Activated CD4-positive, alpha-beta T cell treated with anti-CD3 and anti-CD28 coated beads, Interleukin-10, Interleukin-2, amounts not matched to agents 100 ng/mL and 50 ng/mL, durations not matched to agents 16 hours and 8 hours (primary cell): ENCODE measurements around the gene BCAS1.

Source experiments
- DNase-seq: peaks from one replicate; pipeline ENCODE4 v3.0.0-alpha.2; 2020

The BCAS1 gene

GRCh38 chr20:54076259-54076658 lies 5.9 kb upstream of the BCAS1 start:
- no peak for DNase-seq

GRCh38 chr20:54075322-54075721 lies 4.9 kb upstream of the BCAS1 start:
- DNase-seq: no peak

GRCh38 chr20:54074511-54074910 lies 4.1 kb upstream of the BCAS1 start:
- DNase-seq: no peak

DNA sequence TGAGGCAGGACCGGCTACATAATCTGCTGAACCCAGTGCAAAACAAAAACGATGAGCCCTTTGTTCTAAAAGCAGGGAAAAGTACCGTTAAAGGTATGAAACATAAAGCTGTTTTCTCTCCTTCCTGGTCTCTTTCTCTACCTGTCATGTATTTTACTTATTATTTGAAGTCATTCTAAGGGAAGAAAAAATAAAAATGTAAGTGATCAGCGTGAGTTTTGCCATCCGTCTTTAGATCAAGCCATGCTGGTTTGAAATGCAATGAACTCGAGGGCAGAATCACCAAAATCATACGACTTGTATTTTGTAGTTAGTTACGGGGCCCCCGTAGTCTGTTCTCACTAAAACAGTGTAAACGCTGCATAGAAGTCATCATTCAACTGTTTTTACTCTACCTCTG lies 2.9 kb upstream of the BCAS1 start:
- DNase-seq: no peak

- no peak for DNase-seq
These were observed 858 bp downstream of the BCAS1 start for GRCh38 chr20:54069501-54069971.

- DNase-seq: no peak
These were observed 1.4 kb downstream of the BCAS1 start for GRCh38 chr20:54068966-54069365.

DNA sequence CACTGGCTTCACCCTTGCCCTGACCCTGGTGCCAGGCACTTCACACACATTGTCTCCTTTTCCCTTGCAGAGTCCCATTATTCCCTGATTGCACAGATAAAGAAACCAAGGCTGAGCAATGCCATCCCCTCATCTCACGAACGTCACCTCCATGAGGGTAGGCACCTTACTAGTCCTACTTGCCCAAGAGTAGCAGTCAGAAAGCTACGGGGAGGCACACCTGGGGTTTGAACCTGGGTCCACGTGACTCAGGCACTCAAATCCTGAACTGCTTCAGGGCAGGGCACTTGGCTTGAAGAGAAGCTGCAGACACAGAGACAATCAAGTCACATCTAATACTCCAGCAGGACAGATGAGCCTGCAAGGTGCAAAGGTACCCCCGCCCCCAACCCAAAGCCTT lies 1.9 kb downstream of the BCAS1 start:
- DNase-seq: no peak

GRCh38 chr20:54067606-54068174 lies 2.7 kb downstream of the BCAS1 start:
- DNase-seq: peak; percentile 39

- DNase-seq: no peak
These were observed 4.8 kb downstream of the BCAS1 start for GRCh38 chr20:54065601-54066038.

DNA sequence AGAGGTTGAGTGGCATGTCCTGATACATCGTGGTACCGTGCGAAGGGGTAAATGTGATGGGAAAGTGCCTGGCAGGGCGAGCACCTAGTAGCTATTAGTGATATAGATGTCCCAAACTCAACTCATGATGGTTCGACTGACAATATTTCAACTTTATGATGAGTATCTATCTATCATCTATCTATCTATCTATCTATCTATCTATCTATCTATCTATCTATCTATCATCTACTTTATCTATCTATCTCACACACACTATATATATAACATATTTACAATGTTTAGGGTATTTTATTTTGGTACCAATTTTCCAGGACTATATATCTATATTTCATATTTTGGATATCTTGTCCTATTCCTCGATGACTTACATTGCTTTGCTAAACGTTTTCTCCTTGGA lies 5.5 kb downstream of the BCAS1 start:
- DNase-seq: no peak

DNA sequence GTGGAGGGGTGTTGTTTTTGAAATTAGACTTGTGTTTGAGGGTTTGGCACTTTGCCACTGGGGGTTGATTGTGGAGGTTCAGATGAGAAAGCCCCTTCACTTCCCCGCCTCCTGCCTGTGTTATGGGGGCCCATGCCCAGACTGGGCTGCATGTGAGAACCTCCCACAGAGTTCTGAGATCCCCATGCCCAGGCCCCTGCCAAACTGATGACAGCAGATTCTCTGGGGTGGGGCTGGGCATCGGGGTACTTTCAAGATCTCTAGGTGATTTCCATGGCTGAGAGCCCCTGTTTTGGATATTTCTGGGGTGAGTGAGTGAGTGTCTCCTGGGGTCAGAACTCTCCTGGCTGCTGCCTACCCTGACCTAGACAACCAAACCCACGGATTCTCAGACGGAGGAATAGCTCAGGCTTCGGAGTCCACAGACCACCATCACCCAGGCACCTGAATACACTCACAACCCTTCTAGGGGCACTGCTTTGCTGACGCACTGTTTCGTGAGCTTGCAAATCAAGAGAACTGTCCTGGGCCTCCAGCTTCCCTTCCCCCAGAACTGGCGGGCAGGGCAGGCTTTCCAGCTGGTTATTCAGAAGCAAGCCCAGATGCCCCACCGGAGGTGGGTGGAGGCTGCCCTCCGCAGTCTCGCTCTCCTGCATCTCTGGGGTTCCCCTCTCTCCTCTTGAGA lies 6.3 kb downstream of the BCAS1 start:
- DNase-seq: no peak

GRCh38 chr20:54063580-54063979 lies 6.8 kb downstream of the BCAS1 start:
- no peak for DNase-seq

GRCh38 chr20:54062812-54063280 lies 7.5 kb downstream of the BCAS1 start:
- DNase-seq: peak; percentile 57

DNA sequence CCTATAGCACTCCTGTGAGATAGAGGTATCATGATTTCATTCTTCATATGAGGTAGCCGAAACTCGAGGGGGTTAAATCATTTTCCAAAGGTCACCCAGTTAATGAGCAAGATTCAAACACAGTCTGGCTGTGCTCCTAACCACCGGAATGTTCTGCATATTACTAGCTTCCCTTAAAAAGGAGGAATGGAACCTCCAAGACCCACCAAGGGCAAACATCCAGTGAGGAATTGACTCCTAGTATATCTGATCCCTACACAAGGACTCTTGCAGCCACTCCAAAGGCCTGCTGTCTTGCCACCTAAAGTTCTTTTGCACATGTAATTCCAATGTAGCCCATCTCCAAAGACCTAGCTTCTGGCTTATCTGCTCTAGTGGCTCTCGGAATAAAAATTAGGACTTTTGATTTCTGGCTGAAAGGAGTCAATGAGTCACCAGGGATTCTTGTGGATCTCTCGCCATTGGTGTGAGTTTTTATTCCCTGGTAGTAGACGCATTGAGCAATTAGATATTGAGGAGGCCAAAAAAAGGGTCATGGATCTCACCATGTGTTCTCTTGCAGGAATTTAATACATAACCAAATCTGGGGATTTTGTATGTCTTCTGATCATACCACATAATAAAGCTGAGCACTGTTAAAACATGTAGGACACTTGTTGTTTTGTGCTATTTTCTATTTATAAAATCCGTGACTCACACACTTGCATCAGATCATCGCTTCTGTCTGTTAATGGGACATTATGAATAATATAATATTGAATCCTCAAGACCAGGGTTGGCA lies 9.1 kb downstream of the BCAS1 start:
- no peak for DNase-seq

GRCh38 chr20:54059691-54060364 lies 10.6 kb downstream of the BCAS1 start:
- no peak for DNase-seq

DNA sequence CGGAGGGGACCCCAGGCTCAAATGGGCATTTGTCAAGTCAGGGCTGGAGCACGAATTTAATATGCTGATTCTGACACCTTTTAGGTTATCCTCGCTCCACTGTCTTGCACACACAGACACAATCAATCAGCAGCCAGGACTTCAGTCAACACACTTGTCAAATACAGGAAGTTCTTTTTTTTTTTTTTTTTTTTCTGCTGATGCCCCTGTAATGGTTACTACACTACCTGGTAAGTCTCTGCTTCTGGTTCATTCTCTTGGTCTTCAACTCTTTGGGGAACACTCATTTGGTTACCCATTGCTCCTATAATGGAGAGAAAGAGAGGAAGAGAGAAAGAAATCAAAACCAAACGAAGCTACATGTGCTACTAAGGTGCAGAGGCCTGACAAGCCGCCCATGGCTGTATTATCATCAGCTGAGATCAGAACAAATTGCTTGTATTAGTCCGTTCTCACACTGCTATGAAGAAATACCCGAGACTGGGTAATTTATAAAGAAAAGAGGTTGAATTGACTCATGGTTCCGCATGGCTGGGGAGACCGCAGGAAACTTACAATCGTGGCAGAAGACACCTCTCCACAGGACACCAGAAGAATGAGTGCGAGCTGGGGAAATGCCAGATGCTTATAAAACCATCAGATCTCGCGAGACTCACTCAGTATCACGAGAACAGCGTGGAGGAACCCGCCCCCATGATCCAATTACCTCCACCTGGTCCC lies 11.8 kb downstream of the BCAS1 start:
- no peak for DNase-seq

GRCh38 chr20:54056762-54057639 lies 13.4 kb downstream of the BCAS1 start:
- no peak for DNase-seq

DNA sequence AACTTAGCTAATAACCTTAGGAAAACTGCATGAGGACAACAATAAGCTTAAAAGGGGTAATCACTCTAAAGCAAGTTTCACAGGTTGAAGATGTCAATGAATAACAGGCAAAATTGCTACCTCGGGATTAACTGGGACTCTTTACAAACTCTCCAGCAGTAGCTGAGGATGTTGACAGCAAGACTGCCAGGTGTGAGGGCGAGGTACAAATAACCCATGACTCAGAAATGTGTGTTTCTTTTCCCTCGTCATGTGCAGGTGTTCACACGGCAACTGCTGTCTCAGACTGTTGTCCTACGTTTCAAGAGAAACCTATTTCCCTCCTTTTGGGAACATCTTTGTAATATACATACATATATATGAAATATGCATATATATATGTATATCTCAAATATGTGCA lies 15.9 kb downstream of the BCAS1 start:
- DNase-seq: no peak

GRCh38 chr20:54051068-54051467 lies 19.3 kb downstream of the BCAS1 start:
- no peak for DNase-seq

DNA sequence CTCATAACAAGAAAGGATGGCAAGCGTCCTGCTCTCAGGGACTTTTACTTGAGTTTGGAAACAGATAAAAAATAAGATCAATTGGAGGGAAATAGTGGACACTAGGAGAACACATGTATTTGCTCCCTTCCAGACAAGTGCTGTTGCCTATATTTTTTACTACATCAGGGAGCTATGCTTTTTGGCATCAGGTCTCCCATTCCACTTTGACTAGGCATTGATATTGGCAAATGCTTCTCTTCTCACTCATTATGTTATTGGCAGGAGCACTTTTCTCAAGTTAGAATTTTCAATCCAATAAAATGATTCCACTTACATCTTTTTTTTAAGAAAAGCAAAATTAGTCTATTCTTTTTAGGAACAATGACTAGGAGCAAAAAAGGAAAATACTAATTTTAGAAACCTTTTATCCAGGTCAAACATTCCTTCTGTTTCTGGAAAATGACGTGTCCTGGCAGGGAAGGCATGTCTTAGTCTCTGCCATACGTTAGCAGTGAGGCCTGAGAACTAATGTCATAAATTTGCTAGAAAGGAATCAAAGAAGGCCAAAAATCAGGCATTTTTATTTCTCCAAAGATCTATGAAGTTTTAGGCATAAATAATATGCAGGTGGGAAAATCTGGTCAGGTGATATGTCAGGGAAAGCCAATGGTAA lies 21.4 kb downstream of the BCAS1 start:
- no peak for DNase-seq

DNA sequence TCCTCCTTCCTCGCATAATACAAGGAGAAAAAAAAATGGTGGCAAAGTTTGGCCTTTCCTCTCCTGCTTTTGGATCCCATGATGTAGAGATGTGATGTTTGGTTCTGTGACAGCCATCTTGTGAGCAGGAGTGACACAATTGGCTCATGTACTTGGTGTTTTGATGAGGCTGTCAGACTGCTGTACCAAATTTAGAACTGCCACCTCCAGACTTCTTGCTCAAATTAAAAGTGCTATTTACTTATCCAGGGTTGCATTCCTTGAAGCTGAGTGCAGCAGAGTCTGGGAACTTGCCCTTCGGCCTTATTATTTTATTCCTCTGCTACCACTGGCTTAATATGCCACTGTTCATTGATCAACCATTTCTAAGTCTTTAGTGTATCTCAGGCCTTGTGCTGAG lies 21.9 kb downstream of the BCAS1 start:
- no peak for DNase-seq
